ENCODE results near the gene MAST4. TPM values are rescaled to one million over a fixed set of nuclear protein-coding genes. Genes with fewer than 3 reads are reported as not detected.

Gene MAST4
- total and polyA plus RNA-seq, 2 of the 4 experiments (the other 2 are of a cell fraction) = 4.8 to 6.8 TPM

GRCh38 chr5:66979738-66980137, 383.5 kb downstream of the MAST4 start:
- Histone ChIP-seq H4K5ac (ENCODE audit: low read depth, low read length) (no peak overlapping the region), H3K9me3 (ENCODE audit: control insufficient read depth, insufficient read depth, low read length) (no peaks in the 10 kb centered on the region), H3K4me1 (ENCODE audit: control insufficient read depth, insufficient read depth, low read length) (no peaks in the 10 kb centered on the region), H2AK5ac (ENCODE audit: low read depth, low read length) (no peak overlapping the region), H3K18ac (ENCODE audit: low read depth, low read length) (no peak overlapping the region), H3K4ac (ENCODE audit: low read depth, low read length) (no peak overlapping the region), H3K27ac (ENCODE audit: insufficient read depth, low read length) (no peak overlapping the region), H4K20me1 (ENCODE audit: insufficient read depth, low read length) (no peaks in the 10 kb centered on the region), H3K4me3 (ENCODE audit: insufficient read depth, low read depth, low read length) (no peak overlapping the region), H4K91ac (ENCODE audit: insufficient read depth, low read depth, low read length) (no peak overlapping the region), H2BK20ac (ENCODE audit: low read depth, low read length) (no peak overlapping the region), H2BK5ac (ENCODE audit: low read depth, low read length, poor library complexity, severe bottlenecking) (no peak overlapping the region), H3K27me3 (ENCODE audit: control insufficient read depth, insufficient read depth, low read length) (no peaks in the 10 kb centered on the region), H3K4me2 (ENCODE audit: low read depth, low read length) (no peak overlapping the region), H3K14ac (replicated peaks; ENCODE audit: low read depth, low read length) (no peak overlapping the region), H2AFZ (replicated peaks; ENCODE audit: low read length, poor library complexity) (no peak overlapping the region), H3K79me1 (ENCODE audit: low read depth in 1 of 2, low read length in 2 of 2) (no peaks in the 10 kb centered on the region), H2BK120ac (ENCODE audit: low read depth, low read length) (no peak overlapping the region), H3K9ac (ENCODE audit: low read depth, low read length) (no peak overlapping the region), H3K23ac (ENCODE audit: low read depth, low read length) (no peak overlapping the region), H2BK15ac (ENCODE audit: low read depth, low read length) (no peak overlapping the region), H2AK9ac (replicated peaks; ENCODE audit: low read depth, low read length, poor library complexity) (no peak overlapping the region), H3K56ac (ENCODE audit: extremely low read depth, insufficient read depth, low read length) (no peak overlapping the region), H3K36me3 (ENCODE audit: control insufficient read depth, insufficient read depth, low read length) (peaks cover 1% of the 10 kb centered on the region; the same call in 1 of the 2 replicates), H4K8ac (ENCODE audit: low read depth in 2 of 2, low read length in 2 of 2) (no peak overlapping the region), H3K9me1 (ENCODE audit: insufficient read depth, low read length) (no peaks in the 10 kb centered on the region)
- BruUV-seq (replicated peaks) = no TSS peak
- intact Hi-C loops (cut with micrococcal nuclease) = no loop called here
- no peak for TF ChIP-seq CHD1 (IDR thresholded peaks at IDR 0.05; ENCODE audit: low read depth, low read length)
- TF ChIP-seq MAZ (IDR thresholded peaks at IDR 0.05; ENCODE audit: borderline replicate concordance, low read depth, low read length) = no peak
- no peak for TF ChIP-seq CEBPB (IDR thresholded peaks at IDR 0.05; ENCODE audit: low read depth, low read length)
- TF ChIP-seq BHLHE40 (IDR thresholded peaks at IDR 0.05; ENCODE audit: low read depth, low read length) = no peak
- no peak for TF ChIP-seq FOS (IDR thresholded peaks at IDR 0.05; ENCODE audit: low read depth, low read length)
- TF ChIP-seq USF2 (IDR thresholded peaks at IDR 0.05; ENCODE audit: low read depth, low read length) = no peak
- TF ChIP-seq RAD21 (IDR thresholded peaks at IDR 0.05; ENCODE audit: low read length) = no peak
- no peak for TF ChIP-seq RFX5 (IDR thresholded peaks at IDR 0.05; ENCODE audit: low read depth, low read length)
- no peak for TF ChIP-seq RCOR1 (IDR thresholded peaks at IDR 0.05; ENCODE audit: insufficient replicate concordance, low read length)
- no peak for TF ChIP-seq ELK1 (IDR thresholded peaks at IDR 0.05; ENCODE audit: borderline replicate concordance, low read depth, low read length)
- ChIA-PET CTCF (no interaction called here), POLR2A (ENCODE audit: unreplicated experiment) (no interaction called here)
- no CpG with 5 or more reads among the region's 3 CpGs for WGBS, 2 experiments (ENCODE audit: extremely low coverage in 2 of 2, insufficient read length in 1 of 2)
- DNase-seq = no peak
- dilution Hi-C loops (cut with HindIII; ENCODE audit: low sequenced_read_pairs, unreplicated experiment) = no loop called here
- in situ Hi-C loops (cut with MboI; ENCODE audit: low sequenced_read_pairs) = no loop called here
- ATAC-seq (ENCODE audit: low read depth) = no peak

Measured in IMR-90 (cell line).